Measurements from ENCODE around the gene NTRK2.
A peak's percentile ranks its signal among the peaks of the same experiment; 100 is the strongest.

NTRK2 gene
- total RNA-seq = 0 to 14.3 (median 0) reads per million in 17 experiments

GRCh38 chr9:84669288-84670137, at the start of gene NTRK2:
NTRK2 (plus strand) TSS chr9:84669729; CDS start chr9:84670749, 1,020 bp downstream.
- DNase-seq = no peak

- DNase-seq = no peak
Measured at GRCh38 chr9:84620338-84620737, 49.2 kb upstream of the NTRK2 start.

- no peak for DNase-seq
Measured at GRCh38 chr9:84621811-84622210, 47.7 kb upstream of the NTRK2 start.

- DNase-seq = no peak
Measured at GRCh38 chr9:84622981-84623380, 46.5 kb upstream of the NTRK2 start.

GRCh38 chr9:84636436-84636835, 33.1 kb upstream of the NTRK2 start:
- DNase-seq = no peak

- DNase-seq = no peak
Measured at GRCh38 chr9:84642553-84643141, 26.9 kb upstream of the NTRK2 start.

- DNase-seq = no peak
Measured at GRCh38 chr9:84647699-84648098, 21.8 kb upstream of the NTRK2 start.

- DNase-seq = no peak
Measured at GRCh38 chr9:84652496-84653120, 16.9 kb upstream of the NTRK2 start.

GRCh38 chr9:84655447-84655846, 14.1 kb upstream of the NTRK2 start:
- peak in 2 of 4 experiments; percentile 9 to 22 for DNase-seq

GRCh38 chr9:84659313-84659712, 10.2 kb upstream of the NTRK2 start:
- no peak for DNase-seq

GRCh38 chr9:84659773-84660172, 9.8 kb upstream of the NTRK2 start:
- DNase-seq = no peak

- peak; percentile 4 to 10 (median 8) for DNase-seq
Measured at GRCh38 chr9:84667571-84668195, 1.8 kb upstream of the NTRK2 start.

- DNase-seq = peak; percentile 50 to 78 (median 60)
Measured at GRCh38 chr9:84668196-84669012, 1.1 kb upstream of the NTRK2 start.

- no peak for DNase-seq
Measured at GRCh38 chr9:84669013-84669287, 579 bp upstream of the NTRK2 start.

- no peak for DNase-seq
Measured at GRCh38 chr9:84670138-84671041, 861 bp downstream of the NTRK2 start.

GRCh38 chr9:84671586-84672521, 2.3 kb downstream of the NTRK2 start:
- DNase-seq = no peak

GRCh38 chr9:84673806-84674205, 4.3 kb downstream of the NTRK2 start:
- no peak for DNase-seq

- DNase-seq = no peak
Measured at GRCh38 chr9:84677080-84677479, 7.6 kb downstream of the NTRK2 start.

- DNase-seq = no peak
Measured at GRCh38 chr9:84679571-84679970, 10.0 kb downstream of the NTRK2 start.
